Panc1 (cell line): ENCODE measurements around the gene LRP1B. TPM values are rescaled to one million over a fixed set of nuclear protein-coding genes. Genes with fewer than 3 reads are reported as not detected.
A peak's percentile ranks its signal among the peaks of the same experiment; 100 is the strongest.

Source experiments
- ATAC-seq: fragments of 200-7000 bp; cut with Tn5 transposase; 2 replicates; pipeline ENCODE4 v1.9.1; 2020; ENCODE audit warnings: mild to moderate bottlenecking, moderate library complexity
- BruUV-seq: library from RNA; stranded (reverse); fragments of 400-500 nt; replicated peaks from 2 replicates; lab custom pipeline; 2021; lab: Mats Ljungman, UMichigan
- CTCF ChIA-PET: fragments of 300-600 bp; sonication (Branson Sonifier 250); formaldehyde crosslinking; loops from one replicate; lab custom pipeline; 2022; ENCODE audit warnings: antibody characterized with exemption; lab: Charles Lee
- POLR2A ChIA-PET: fragments of 300-600 bp; sonication (Branson Sonifier 250); formaldehyde crosslinking; loops from one replicate; lab custom pipeline; 2022; ENCODE audit warnings: antibody characterized with exemption; lab: Charles Lee
- DNase-seq: peaks from one replicate; pipeline ENCODE4 v3.0.0-alpha.2; 2010; ENCODE audit warnings: low read depth, low spot score
- H3K27ac ChIP-seq: 2 replicates; pipeline ENCODE4 v1.5.1; 2011; ENCODE audit warnings: mild to moderate bottlenecking, low read length, inconsistent platforms
- H3K27me3 ChIP-seq: fragments of 200-500 bp; sonication (Bioruptor generic); 2 replicates; pipeline ENCODE4 v1.6.0; 2014; ENCODE audit warnings: low read length, inconsistent platforms; ENCODE audit not compliant: control insufficient read depth, insufficient read depth
- H3K36me3 ChIP-seq: fragments of 200-500 bp; sonication (Bioruptor generic); 2 replicates; pipeline ENCODE4 v1.5.1; 2014; ENCODE audit warnings: inconsistent platforms, mild to moderate bottlenecking, low read length, moderate library complexity; ENCODE audit not compliant: control insufficient read depth, insufficient read depth
- H3K4me1 ChIP-seq: 2 replicates; pipeline ENCODE4 v1.5.1; 2011; ENCODE audit warnings: inconsistent platforms, mild to moderate bottlenecking, low read length, moderate library complexity; ENCODE audit not compliant: control insufficient read depth, insufficient read depth
- H3K4me3 ChIP-seq, 2 experiments: 2 replicates each; pipeline ENCODE4 v1.5.1; 2011 to 2012; ENCODE audit warnings: low read depth in 2 of 2, low read length in 2 of 2, mild to moderate bottlenecking in 2 of 2, inconsistent platforms in 1 of 2, moderate library complexity in 1 of 2
- H3K9me3 ChIP-seq: fragments of 200-500 bp; sonication (Bioruptor generic); 2 replicates; pipeline ENCODE4 v1.5.1; 2014; ENCODE audit warnings: low read depth, mild to moderate bottlenecking, inconsistent platforms, low read length, moderate library complexity; ENCODE audit not compliant: control insufficient read depth, insufficient read depth
- POLR2AphosphoS5 ChIP-seq: IDR thresholded peaks from 2 replicates; pipeline ENCODE4 v1.6.1; 2012; ENCODE audit warnings: mild to moderate bottlenecking, low read depth, low read length, moderate library complexity
- SIN3A ChIP-seq: IDR thresholded peaks from 2 replicates; pipeline ENCODE4 v1.6.1; 2012; ENCODE audit warnings: low read depth, mild to moderate bottlenecking, low read length, moderate library complexity, borderline replicate concordance; ENCODE audit not compliant: insufficient read depth
- TCF7L2 ChIP-seq: IDR thresholded peaks from 2 replicates; pipeline ENCODE4 v1.6.1; 2011; ENCODE audit warnings: mild to moderate bottlenecking, low read depth, low read length, inconsistent platforms
- in situ Hi-C: cut with HindIII; loops from 2 replicates; pipeline ENCODE4 v1.10.0; 2016; ENCODE audit warnings: low sequenced_read_pairs, low pct_unique_long_range_greater_than_20kb
- intact Hi-C: fragments of 100-400 bp; cut with micrococcal nuclease; formaldehyde crosslinking; loops from one replicate; pipeline ENCODE4 v1.10.0; 2022; ENCODE audit not compliant: unreplicated experiment
- total RNA-seq: library from RNA; stranded (reverse); gene quantifications from one replicate; pipeline ENCODE4 v1.2.1, GENCODE V29; 2021; ENCODE audit not compliant: unreplicated experiment
- TF ChIP-seq, protein P1 (sequence below): fragments of 450-650 bp; IDR thresholded peaks from 2 replicates; pipeline ENCODE4 v1.5.1; 2017; ENCODE audit warnings: mild to moderate bottlenecking
- TF ChIP-seq, protein P2 (sequence below), 2 experiments: IDR thresholded peaks; 2 replicates each; pipeline ENCODE4 v1.6.1; 2011 to 2012; ENCODE audit warnings: low read depth in 2 of 2, control low read depth in 1 of 2, low read length in 1 of 2, mild to moderate bottlenecking in 1 of 2, moderate library complexity in 1 of 2; ENCODE audit not compliant: insufficient read depth in 1 of 2

The LRP1B gene
- total RNA-seq, 1 experiment from 2014 or later: 0.54 TPM

DNA sequence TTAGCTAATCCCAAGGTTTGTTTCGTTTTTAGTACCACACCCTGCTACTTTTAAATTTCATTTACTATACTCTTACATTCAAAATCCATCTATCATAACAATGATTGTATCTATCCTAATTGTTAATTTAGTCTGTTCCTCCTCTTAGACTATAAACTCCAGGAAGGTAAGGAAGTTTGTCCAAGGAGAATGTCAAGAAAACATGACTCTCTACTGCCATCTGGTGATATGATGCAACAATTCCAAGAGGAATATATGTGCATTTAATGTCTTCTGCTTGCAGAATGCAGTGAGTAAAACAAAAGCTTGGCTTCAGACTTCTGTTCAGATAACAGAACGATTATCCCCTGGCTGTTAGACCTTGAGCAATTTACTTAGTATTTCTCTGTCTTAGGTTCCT is 1267.1 kb downstream of the LRP1B start:
- no peak overlapping the region for H3K4me3 ChIP-seq
- no TSS peak for BruUV-seq
- TF ChIP-seq POLR2AphosphoS5: no peak
- TF ChIP-seq, protein P1, sequence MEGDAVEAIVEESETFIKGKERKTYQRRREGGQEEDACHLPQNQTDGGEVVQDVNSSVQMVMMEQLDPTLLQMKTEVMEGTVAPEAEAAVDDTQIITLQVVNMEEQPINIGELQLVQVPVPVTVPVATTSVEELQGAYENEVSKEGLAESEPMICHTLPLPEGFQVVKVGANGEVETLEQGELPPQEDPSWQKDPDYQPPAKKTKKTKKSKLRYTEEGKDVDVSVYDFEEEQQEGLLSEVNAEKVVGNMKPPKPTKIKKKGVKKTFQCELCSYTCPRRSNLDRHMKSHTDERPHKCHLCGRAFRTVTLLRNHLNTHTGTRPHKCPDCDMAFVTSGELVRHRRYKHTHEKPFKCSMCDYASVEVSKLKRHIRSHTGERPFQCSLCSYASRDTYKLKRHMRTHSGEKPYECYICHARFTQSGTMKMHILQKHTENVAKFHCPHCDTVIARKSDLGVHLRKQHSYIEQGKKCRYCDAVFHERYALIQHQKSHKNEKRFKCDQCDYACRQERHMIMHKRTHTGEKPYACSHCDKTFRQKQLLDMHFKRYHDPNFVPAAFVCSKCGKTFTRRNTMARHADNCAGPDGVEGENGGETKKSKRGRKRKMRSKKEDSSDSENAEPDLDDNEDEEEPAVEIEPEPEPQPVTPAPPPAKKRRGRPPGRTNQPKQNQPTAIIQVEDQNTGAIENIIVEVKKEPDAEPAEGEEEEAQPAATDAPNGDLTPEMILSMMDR: peak; percentile 45; the same call in 1 of the 2 replicates
- no peaks in the 10 kb centered on the region for H3K27me3 ChIP-seq
- no peaks in the 10 kb centered on the region for H3K4me1 ChIP-seq
- H3K27ac ChIP-seq: no peak overlapping the region
- 0 out of 2 replicates have a peak, but pooled peaks cover 3% of the 10 kb centered on the region for H3K9me3 ChIP-seq
- ATAC-seq (no peak), DNase-seq (peak; percentile 39)
- ChIA-PET CTCF (no interaction called here), POLR2A (no interaction called here)
- in situ Hi-C loops: no loop called here
- intact Hi-C loops: loop anchor here (10.0 kb wide), 1 partner anchor 1069 kb away; no protein-coding TSS in a partner anchor
- no peaks in the 10 kb centered on the region for H3K36me3 ChIP-seq

DNA sequence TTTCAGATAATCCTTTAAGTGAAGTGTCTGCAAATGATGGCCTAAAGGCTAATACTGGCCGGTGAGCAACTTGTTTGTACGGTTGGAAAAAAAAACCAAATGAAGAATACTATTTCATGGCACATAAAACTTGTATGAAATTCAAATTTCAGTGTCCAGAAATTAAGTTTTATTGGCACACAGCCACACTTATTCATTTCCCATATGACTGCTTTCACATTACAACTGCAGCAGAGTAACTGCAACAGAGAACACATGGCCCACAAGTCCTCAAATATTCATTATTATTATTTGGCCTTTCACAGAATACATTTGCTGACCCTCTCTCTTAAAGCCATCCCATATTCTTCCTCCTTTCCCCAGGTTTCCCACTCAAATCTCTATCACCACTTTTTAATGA is 1268.6 kb downstream of the LRP1B start:
- TF ChIP-seq, protein P2, sequence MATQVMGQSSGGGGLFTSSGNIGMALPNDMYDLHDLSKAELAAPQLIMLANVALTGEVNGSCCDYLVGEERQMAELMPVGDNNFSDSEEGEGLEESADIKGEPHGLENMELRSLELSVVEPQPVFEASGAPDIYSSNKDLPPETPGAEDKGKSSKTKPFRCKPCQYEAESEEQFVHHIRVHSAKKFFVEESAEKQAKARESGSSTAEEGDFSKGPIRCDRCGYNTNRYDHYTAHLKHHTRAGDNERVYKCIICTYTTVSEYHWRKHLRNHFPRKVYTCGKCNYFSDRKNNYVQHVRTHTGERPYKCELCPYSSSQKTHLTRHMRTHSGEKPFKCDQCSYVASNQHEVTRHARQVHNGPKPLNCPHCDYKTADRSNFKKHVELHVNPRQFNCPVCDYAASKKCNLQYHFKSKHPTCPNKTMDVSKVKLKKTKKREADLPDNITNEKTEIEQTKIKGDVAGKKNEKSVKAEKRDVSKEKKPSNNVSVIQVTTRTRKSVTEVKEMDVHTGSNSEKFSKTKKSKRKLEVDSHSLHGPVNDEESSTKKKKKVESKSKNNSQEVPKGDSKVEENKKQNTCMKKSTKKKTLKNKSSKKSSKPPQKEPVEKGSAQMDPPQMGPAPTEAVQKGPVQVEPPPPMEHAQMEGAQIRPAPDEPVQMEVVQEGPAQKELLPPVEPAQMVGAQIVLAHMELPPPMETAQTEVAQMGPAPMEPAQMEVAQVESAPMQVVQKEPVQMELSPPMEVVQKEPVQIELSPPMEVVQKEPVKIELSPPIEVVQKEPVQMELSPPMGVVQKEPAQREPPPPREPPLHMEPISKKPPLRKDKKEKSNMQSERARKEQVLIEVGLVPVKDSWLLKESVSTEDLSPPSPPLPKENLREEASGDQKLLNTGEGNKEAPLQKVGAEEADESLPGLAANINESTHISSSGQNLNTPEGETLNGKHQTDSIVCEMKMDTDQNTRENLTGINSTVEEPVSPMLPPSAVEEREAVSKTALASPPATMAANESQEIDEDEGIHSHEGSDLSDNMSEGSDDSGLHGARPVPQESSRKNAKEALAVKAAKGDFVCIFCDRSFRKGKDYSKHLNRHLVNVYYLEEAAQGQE (IDR thresholded peaks at IDR 0.05; ENCODE audit: insufficient read depth in 1 of 2, low read depth in 2 of 2, low read length in 1 of 2): no peak
- H3K9me3 ChIP-seq: no peaks in the 10 kb centered on the region
- H3K4me3 ChIP-seq: no peak overlapping the region
- ATAC-seq (no peak), DNase-seq (no peak)
- intact Hi-C loops: loop anchor here (10.0 kb wide), 1 partner anchor 1067 kb away; no protein-coding TSS in a partner anchor
- no peak overlapping the region for H3K27ac ChIP-seq
- H3K36me3 ChIP-seq: no peaks in the 10 kb centered on the region
- H3K27me3 ChIP-seq: no peaks in the 10 kb centered on the region
- BruUV-seq: no TSS peak
- POLR2A ChIA-PET: no interaction called here
- in situ Hi-C loops: no loop called here
- CTCF ChIA-PET: no interaction called here
- no peaks in the 10 kb centered on the region for H3K4me1 ChIP-seq

DNA sequence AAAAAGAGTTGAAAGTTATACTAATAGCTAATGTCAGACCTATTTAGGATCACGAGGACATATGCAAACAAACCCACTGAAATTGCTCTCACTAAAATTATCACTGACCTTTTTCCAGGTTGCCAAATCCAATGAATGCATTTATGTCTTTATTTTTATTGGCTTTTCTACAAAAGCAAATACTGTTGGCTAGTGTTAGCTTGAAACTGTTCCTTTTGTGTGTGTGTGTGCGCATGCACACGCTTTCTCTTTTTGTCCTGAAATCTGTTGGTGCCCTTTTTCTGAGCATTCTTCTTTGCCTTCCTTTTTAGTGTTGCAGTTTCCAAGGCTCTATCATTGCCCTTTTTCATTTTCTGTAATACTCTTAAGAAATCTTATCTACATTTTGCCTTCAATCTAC is 1269.2 kb downstream of the LRP1B start:
- no peaks in the 10 kb centered on the region for H3K9me3 ChIP-seq
- H3K4me3 ChIP-seq: no peak overlapping the region
- DNase-seq (no peak), ATAC-seq (no peak)
- ChIA-PET CTCF (no interaction called here), POLR2A (no interaction called here)
- no TSS peak for BruUV-seq
- H3K4me1 ChIP-seq: no peaks in the 10 kb centered on the region
- H3K27ac ChIP-seq: no peak overlapping the region
- TF ChIP-seq, protein P1: no peak
- no peak for TF ChIP-seq TCF7L2
- TF ChIP-seq SIN3A: no peak
- TF ChIP-seq, protein P2 (IDR thresholded peaks at IDR 0.05; ENCODE audit: insufficient read depth in 1 of 2, low read depth in 2 of 2, low read length in 1 of 2): no peak
- TF ChIP-seq POLR2AphosphoS5: no peak
- in situ Hi-C loops (no loop called here), intact Hi-C loops (loop anchor here (10.0 kb wide), 1 partner anchor 1067 kb away; no protein-coding TSS in a partner anchor)
- H3K27me3 ChIP-seq: no peaks in the 10 kb centered on the region
- no peaks in the 10 kb centered on the region for H3K36me3 ChIP-seq
